Measurements from ENCODE around the gene AGAP5. TPM values are rescaled to one million over a fixed set of nuclear protein-coding genes. Genes with fewer than 3 reads are reported as not detected.

Gene AGAP5
- total and polyA plus RNA-seq, 9 of the 15 experiments (the other 6 are each of a cell fraction or from before 2014, with no cell fraction given): 0.32 to 7.5 (median 5.3) TPM

DNA sequence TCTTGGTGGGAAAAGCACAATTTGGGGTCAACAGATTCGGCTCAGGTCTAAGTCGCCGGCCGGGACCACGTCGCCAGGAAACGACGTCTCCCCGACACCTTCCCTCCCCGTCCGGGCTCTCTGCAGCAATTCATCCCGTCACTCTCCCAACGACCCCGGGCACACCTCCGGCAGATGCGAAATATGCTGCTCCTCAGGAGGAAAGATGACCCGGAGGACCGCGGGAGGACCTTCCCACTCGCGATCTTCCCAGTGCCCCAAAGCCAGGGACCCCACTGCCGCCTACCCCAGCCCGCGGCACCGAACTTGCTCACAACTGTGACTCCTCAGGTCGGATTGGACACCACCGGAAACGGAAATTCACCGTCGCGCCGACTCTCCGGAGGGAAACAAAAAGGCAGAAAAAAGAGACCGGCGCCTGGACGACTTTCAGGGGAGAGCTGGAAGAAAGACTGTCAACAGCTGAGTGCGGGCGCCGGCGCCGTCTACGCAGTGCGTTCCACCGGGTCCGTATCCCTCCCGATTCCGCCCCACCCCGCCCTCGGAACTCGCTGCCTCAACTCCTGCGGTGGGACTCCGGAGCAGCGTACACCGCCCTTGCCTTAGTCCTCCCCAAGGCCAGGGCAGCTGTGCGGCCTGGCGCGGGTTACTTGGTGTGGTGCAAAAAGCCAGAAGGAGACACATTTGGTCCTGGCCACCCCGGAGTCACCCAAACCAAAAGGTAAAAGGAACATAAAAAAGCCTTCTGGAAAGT lies 32.4 kb upstream of the AGAP5 start (continued):
- TF ChIP-seq, protein P1, sequence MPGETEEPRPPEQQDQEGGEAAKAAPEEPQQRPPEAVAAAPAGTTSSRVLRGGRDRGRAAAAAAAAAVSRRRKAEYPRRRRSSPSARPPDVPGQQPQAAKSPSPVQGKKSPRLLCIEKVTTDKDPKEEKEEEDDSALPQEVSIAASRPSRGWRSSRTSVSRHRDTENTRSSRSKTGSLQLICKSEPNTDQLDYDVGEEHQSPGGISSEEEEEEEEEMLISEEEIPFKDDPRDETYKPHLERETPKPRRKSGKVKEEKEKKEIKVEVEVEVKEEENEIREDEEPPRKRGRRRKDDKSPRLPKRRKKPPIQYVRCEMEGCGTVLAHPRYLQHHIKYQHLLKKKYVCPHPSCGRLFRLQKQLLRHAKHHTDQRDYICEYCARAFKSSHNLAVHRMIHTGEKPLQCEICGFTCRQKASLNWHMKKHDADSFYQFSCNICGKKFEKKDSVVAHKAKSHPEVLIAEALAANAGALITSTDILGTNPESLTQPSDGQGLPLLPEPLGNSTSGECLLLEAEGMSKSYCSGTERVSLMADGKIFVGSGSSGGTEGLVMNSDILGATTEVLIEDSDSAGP (CRISPR knock-in tag; IDR thresholded peaks at IDR 0.05): no peak
- TF ChIP-seq RBM25 (IDR thresholded peaks at IDR 0.05; ENCODE audit: low read depth, low read length, severe bottlenecking): no peak
- TF ChIP-seq, protein P2, sequence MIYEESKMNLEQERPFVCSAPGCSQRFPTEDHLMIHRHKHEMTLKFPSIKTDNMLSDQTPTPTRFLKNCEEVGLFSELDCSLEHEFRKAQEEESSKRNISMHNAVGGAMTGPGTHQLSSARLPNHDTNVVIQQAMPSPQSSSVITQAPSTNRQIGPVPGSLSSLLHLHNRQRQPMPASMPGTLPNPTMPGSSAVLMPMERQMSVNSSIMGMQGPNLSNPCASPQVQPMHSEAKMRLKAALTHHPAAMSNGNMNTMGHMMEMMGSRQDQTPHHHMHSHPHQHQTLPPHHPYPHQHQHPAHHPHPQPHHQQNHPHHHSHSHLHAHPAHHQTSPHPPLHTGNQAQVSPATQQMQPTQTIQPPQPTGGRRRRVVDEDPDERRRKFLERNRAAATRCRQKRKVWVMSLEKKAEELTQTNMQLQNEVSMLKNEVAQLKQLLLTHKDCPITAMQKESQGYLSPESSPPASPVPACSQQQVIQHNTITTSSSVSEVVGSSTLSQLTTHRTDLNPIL (CRISPR knock-in tag; IDR thresholded peaks at IDR 0.05): no peak
- TF ChIP-seq ATF7 (IDR thresholded peaks at IDR 0.05): peak; percentile 82
- no peak for TF ChIP-seq ZNF146 (CRISPR knock-in tag; IDR thresholded peaks at IDR 0.05; ENCODE audit: unreplicated experiment)
- 0 out of 2 replicates have a peak, but pooled peaks have one; percentile 65 for TF ChIP-seq MYC (IDR thresholded peaks at IDR 0.05; ENCODE audit: low read depth, low read length)
- peak; percentile 80 for TF ChIP-seq MYC (CRISPR knock-in tag; IDR thresholded peaks at IDR 0.05; ENCODE audit: borderline replicate concordance, low read depth)
- no peak for TF ChIP-seq HMG20A (CRISPR knock-in tag; conservative IDR thresholded peaks at IDR 0.05)
- no peak for TF ChIP-seq ZKSCAN3 (CRISPR knock-in tag; IDR thresholded peaks at IDR 0.05)
- no peak for TF ChIP-seq ZNF140 (CRISPR knock-in tag; IDR thresholded peaks at IDR 0.05)
- TF ChIP-seq, protein P3, sequence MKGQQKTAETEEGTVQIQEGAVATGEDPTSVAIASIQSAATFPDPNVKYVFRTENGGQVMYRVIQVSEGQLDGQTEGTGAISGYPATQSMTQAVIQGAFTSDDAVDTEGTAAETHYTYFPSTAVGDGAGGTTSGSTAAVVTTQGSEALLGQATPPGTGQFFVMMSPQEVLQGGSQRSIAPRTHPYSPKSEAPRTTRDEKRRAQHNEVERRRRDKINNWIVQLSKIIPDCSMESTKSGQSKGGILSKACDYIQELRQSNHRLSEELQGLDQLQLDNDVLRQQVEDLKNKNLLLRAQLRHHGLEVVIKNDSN (CRISPR knock-in tag; IDR thresholded peaks at IDR 0.05): no peak
- TF ChIP-seq KDM2B (CRISPR knock-in tag; IDR thresholded peaks at IDR 0.05): no peak
- no peak for TF ChIP-seq CBFA2T3 (IDR thresholded peaks at IDR 0.05)
- TF ChIP-seq SREBF1 (IDR thresholded peaks at IDR 0.05; ENCODE audit: borderline replicate concordance, low read depth, low read length): no peak
- TF ChIP-seq ZNF583 (CRISPR knock-in tag; IDR thresholded peaks at IDR 0.05): no peak
- no peak for TF ChIP-seq KLF13 (tag; IDR thresholded peaks at IDR 0.05; ENCODE audit: borderline replicate concordance, low read depth)
- TF ChIP-seq ZBED1 (IDR thresholded peaks at IDR 0.05): peak; percentile 80
- 0 out of 2 replicates have a peak, but pooled peaks have one; percentile 14 for TF ChIP-seq CEBPG (CRISPR knock-in tag; IDR thresholded peaks at IDR 0.05)
- no peak for TF ChIP-seq CEBPG (tag; conservative IDR thresholded peaks at IDR 0.05 in 1 of 2, IDR thresholded peaks at IDR 0.05 in 1 of 2)
- peak; percentile 61; the same call in 1 of the 2 replicates for TF ChIP-seq BMI1 (IDR thresholded peaks at IDR 0.05; ENCODE audit: low read length)
- TF ChIP-seq, protein P4, sequence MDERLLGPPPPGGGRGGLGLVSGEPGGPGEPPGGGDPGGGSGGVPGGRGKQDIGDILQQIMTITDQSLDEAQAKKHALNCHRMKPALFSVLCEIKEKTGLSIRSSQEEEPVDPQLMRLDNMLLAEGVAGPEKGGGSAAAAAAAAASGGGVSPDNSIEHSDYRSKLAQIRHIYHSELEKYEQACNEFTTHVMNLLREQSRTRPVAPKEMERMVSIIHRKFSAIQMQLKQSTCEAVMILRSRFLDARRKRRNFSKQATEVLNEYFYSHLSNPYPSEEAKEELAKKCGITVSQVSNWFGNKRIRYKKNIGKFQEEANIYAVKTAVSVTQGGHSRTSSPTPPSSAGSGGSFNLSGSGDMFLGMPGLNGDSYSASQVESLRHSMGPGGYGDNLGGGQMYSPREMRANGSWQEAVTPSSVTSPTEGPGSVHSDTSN (CRISPR knock-in tag; IDR thresholded peaks at IDR 0.05; ENCODE audit: low read depth): no peak
- TF ChIP-seq, protein P4 (tag; conservative IDR thresholded peaks at IDR 0.05; ENCODE audit: low read depth): 0 out of 2 replicates have a peak, but pooled peaks have one; percentile 14
- TF ChIP-seq ZNF696 (CRISPR knock-in tag; conservative IDR thresholded peaks at IDR 0.05): no peak
